T-helper 2 cell (primary cell): ENCODE data around the gene ZNF277.

Source experiments
- DNase-seq, 5 experiments: peaks; one replicate each; pipeline versions ENCODE4 v3.0.0 to v3.0.0-alpha.2; 2012 to 2022

ZNF277 gene

DNA sequence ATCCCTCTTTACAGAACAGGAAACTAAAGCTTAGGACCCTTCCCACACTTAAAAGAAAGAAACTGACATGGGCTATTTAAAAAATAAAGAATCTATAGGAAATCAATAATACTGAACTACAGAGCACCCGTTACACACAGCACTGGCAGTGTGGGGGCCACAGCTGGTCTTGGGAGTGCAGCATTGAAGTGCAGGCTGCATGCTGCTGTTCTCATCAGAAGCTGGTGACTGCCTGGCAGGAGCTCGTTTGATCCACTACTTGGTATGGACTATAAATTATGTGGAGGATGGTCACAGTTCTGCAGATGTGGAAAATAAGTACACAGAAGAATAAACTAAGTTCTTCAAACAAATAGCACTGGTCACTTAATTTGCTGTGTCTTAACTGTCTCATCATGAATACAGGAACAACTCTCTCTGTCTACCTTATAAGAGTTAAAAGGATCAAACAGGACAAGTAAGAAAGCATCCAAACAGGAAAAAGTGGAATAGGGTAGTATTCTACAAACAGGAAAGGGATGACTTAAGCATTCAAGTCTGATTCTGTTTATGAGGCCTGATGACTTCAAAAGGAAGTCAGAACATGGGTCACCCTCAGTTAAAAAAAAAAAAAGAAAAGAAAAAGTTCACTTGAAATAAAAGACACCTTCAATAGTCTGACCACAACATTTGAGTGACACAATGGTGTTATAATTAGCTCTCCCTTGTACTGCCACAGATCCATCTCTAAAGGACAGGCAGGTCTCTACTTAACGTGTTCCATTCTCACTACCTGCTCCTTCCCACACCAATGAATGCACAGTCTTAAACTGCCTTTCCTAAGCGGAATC, 21.3 kb upstream of the ZNF277 start:
- DNase-seq = no peak

DNA sequence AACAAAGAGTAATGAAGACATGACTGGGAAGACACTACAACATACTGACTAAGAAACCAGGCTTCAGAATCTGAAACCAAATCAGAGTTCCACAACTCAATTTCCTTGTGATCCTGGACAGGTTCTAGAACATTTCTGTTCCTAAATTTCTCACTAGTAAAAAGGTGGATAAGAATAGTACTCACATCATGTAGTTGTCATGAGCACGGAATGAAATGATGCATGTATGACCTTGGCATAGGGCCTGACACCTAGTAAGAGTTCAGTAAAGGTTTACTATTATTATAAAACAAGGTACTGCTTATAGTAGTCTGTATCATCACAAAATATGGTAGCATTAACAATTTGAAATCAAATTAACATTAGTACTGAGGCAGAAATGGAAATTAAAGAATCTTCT, 20.2 kb upstream of the ZNF277 start:
- no peak for DNase-seq

DNA sequence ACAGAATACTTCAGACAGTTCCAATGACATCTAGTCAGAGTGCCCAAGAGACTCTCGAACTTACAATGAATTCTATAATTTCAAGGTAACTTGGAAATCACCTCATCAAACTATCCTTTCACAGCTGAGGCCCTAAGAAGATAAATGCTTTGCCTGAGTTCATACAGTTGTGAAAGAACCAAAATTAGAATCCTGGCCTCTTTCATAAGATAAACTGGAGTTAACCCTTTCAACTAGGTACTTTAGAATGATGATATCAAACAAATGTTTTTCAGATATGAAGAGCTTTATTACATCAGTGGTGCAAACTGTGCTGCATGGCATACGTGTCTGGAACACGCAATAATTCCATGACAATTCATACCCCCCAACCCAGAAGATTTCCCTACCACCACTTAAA, 18.2 kb upstream of the ZNF277 start:
- no peak for DNase-seq

DNA sequence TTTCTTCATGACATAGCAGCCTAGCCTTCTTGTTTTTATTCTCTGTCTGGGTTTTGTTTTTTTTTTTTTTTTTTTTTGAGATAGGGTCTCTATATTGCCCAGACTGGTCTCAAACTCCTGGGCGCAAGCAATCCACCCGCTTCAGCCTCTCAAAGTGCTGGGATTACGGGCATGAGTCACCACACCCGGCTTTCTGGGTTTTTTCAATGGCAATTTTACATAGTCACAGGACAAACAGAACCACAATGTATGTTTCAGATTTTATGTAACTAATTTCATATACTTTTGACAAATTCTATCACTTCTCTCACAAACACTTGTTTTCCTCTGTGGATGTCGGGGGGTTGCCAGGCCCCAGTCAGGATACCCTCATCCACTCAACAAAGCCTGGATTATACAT, 16.8 kb upstream of the ZNF277 start:
- no peak for DNase-seq

DNA sequence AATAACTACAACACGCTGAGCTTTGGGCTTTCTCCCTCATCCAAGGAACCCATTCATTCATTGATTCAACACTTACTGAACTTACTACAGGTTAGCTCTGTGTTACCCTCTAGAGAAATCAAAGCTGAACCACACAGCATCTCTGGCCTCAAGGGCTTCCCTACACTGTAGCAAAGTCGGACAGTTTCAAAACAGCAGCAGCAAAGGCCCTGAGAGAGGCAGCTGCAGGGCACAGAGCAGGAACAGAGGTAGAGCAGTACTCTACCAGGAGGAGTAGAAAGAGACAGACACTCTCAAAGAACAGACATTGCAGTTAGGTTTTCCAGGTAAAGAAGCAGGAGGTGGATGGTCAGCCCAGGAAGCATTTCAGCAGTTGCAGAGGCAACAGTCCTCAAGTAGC, 16.4 kb upstream of the ZNF277 start:
- no peak for DNase-seq

DNA sequence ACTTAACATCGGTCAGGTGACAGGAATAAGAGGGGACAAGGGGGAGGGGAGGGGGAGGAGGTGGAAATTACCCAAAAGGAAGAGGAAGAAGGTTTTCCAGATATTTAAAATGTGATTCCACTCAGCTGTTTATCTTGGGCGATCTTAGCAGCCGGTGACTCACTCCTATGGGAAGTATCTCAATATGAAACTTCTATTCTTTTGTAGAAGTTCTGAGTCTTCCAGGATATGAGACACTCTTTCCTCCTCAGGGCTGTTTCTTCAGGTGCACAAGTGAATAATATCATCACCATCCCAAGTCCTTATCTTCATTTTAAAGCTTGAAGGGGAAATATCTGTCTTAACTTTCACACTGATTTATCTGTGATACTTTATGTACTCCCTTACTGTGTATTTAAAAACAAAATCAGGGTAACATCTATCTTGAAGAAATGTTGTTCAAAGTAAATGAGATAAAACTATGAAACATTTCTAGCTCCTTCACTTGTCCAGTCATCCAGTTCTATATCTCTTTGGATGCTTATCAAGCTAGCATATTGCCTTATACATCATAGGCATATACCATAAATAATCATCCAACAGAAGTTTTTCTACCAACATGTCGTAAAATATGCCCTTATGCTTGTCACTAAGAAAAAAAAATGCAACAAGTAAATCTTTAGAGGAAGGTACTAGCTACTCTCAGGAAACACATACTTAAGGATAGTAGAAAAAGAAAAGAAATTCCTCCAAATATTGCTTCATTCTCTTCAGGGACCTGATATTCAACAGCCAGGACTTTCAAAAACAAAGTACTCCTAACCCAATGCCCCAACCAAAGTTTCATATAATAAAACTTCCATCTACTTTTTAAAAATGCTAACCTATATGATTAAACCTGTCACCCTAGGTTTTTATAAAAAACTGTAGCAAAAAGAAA, 14.0 kb upstream of the ZNF277 start:
- DNase-seq = no peak

DNA sequence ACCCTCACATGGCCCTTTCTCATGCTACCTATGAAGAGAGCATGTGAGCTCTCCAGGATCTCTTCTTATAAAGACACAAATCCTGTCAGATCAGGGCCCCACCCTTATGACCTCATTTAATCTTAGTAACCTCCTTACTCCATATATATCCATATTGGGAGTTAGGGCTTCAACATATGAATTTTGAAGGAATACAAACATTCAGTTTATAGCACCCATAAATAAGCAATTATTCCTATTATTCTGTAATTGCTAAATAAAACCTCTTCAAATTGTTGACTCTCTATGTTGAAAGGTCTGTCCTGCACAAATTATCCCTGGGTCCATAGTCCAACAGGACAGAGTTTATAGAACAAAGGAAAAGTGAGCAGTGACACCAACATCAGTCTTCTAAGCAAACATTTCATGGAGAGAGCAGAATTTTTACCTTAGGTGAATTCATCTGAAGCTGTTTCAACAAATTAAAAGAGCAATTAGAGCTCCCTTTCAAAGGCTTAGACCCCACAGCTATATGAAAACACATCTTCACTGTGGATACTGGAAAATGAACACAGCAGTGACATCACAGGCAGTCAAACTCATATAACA, 12.5 kb upstream of the ZNF277 start:
- no peak for DNase-seq

DNA sequence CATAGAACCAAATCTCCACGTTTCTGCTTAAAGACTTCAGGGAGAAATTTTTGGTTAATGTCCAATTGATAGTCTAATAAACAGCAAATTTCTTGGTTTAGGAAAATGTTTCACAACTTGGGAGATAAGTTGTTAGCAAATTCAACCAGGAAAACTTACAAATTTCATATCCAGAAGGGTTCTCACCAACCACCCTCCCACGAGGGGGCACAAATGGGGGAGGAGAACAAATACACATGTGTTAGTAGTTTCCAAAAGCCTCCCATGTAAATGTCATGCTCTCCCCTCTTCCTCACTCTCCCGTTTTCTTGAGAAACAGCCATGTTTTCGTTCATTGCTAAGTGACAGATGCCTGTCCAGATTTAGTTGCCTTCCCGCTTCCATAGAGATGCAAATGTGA, 10.8 kb upstream of the ZNF277 start:
- DNase-seq = no peak

DNA sequence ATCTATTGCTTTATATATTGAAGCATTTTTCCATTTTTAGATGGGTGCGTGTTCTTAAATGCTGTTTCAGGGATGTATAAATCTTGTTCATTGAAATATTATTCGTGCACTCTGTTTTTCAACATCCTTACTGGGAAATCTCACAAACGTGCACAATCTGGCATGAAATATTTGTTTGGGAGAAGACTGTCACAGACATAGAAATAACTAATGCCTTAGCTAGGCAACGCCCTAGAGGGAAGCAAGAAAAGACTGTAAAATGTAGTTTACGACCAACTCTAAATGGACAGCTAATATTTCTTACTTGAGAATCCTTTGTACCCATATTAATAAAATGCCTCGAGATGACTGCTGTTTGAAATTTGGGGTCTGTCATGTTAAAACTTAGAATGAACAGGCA, 9.2 kb upstream of the ZNF277 start:
- no peak for DNase-seq

DNA sequence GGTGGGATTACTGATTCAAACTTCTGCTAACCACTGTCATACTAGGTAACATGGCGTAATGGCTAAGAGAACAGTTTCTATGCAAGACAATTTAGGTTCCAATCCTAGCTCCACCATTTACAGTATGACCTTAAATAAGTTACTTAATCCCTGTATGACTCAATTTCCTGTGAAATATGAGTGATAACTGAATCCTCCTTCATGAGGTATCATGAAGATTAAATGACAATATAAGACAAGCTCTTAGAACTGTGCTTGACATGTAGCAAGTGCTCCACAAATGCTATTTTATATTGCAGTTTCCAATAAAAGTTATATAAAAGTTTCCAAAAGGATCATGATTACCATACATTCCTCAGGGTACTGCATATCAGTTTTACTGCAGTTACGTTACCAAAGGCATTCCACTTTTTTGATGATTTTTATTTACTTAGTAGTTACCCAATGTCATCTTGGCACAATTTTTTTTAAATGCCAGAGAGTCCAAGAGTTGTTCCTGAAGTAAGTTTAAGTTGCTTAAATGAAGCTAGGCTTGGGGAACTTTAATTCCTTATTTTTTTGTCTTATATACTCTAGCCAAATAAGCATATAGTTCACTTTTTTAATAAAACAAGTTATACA, 7.3 kb upstream of the ZNF277 start:
- DNase-seq = peak in 1 of 5 experiments; percentile 50

DNA sequence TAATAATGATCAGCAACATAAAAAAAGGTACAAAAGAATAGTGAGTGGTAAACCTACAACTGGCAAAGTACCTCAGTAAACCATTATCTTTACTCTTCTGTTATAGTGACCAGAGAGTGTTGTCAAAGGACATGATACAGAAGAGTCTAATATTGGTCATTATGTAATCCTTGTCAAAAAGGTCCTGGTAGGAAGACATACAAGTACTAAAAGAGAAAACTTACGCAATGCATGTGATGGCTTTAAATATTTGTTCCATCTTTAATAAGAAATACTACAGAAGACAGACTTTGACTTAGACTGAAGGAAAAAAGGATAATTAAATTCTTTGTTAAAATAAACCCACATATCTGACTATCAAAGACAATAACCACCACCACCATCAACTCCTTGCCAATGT, 6.8 kb upstream of the ZNF277 start:
- no peak for DNase-seq

DNA sequence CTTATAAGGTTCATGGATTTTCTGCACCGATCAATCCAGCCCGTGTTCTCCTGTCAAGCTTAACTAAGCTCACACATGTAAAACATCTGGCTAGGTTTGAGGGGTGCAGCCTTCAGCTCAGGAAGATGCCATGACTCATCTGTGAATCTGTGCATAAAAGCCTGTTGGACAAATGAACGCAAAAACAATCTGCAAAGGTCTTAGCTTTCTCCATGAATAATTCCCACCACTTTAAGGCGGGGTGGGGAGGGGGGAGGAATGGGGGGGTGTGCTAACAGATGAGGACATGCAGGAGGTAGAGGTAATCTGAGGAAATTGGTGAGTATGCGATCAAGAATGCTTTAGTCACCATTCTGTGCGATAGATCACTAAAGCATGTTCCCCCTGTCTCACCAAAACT, 5.1 kb upstream of the ZNF277 start:
- DNase-seq = no peak

DNA sequence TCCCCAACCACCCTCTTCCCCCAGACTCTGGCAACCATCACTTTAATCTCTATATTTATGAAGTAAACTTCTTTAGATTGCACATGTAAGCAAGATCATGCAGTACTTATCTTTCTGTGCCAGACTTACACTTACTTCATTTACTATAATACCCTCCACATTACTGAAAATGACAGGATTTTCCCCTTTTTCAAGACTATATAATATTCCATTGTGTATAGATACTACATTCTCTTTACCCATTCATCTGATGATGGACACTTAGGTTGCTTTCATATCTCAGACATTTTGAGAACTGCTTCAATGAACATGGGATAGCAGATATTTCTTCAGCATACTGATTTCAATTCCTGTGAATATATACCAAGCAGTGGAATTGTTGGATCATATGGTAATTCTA, 4.7 kb upstream of the ZNF277 start:
- DNase-seq = no peak

DNA sequence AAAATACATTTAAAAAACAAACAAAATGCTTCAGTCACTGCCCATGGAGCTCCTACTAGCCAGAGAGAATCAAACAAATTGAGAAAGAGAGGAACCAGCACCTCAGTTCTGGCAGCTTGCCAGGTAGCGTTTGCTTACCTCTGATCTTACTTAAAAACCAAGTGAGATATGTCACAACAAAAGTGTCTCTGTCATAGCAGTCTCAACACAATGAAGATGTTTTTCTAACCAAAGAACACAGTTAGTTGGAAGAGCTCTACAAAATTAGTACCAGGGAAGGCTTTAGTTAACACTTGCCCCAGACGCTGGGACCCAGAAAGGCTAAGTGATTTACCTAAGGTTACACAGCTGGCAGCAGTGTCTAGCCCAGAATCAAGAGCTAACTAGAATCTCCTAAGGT, 3.7 kb upstream of the ZNF277 start:
- DNase-seq = peak in 1 of 5 experiments; percentile 41

DNA sequence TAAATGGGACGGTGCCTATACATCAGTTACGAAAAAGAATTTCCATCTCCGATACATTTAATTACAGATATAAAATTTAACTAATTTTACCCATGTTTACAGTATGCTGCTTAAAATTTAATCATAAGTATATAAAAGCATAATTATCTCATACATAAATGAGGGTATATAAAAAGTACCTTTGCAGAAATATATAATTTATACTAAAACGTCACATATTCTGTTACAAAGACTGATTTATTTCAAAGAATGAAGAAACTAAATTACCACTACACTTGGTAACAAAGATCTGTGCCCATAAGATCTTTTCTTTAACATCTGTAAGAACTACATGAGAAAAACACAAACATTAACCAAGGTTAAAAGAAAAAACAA, 3.1 kb upstream of the ZNF277 start:
- no peak for DNase-seq

DNA sequence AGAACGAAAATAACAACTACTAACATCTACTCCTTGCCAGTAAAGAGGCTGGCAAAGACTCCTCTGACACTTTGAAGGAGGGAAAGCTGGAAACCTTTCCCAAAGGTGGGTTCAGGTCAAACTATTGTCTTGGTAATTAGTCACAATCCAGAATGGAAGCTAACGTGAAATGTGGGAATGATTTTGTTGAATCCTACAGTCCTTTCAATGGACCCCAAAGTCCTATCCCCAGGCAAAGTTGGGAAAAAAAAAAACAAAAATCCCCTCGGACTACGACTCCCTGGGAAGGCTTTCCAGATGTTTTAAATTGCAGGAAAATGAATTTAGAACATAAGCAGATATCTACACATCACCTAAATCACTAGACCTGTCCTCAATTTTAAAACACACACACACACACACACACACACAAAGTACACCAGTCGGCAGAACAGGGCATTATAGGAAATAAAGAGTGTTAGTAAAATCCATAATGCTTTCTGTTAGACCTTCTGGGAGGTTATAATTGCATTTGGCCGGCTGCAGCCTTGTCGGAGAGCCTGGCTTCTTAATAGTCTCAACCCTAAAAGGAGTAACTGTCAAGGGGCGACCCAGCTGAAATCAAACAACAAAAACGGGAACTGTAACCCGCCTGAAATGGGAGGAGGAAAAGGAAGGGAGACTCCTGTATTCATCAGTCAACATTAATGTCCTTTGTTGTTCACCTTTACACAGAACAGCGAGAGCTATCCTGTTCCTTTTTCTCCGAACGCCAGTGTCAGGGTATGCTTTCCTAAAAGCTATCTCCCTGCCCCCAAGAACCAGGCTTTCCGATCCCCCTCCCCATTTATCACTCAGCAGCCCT, 1.8 kb upstream of the ZNF277 start:
- DNase-seq = peak in 2 of 5 experiments; percentile 3 to 36

DNA sequence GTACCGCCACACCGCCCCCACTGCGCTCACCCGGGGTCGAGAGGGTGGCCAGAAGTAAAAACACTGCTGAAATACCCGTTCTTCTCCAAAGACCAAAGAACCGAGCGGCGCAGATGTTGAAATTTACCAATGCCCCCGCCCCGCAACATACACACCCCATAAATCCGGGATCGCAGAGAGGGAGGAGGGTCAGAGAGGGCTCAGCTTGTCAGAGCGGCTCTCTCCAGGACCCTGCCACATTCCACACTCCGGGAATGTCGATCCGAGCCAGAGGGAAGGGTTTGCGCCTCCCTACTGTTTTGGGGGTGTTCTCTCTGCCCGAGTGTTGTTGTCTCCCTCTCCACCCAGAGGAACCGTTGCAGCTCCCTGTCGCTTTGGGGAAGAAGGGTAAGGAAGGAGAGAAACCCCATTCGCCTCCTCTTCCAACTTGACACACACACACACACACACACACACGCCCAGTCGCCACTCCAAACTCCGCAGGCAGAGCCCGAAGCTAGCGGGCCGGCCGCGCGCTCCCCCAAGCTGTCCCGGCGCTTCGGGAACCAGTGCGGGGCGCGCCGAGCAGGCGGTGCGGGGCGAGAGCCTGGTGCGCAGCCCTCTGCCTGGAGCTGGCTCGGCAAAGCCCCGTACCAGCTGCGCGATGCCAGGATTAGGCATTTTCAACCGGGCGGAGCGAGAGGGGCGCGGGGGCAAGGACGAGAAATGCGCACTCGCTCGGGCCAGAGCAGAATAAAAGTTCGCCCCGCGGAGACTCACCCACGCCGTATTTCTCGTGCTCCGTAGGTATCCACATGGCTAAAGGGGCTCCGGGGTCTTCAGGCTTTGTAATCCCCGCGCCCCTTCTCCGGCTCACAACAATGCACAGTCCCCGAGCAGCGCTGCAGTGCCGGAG, 905 bp upstream of the ZNF277 start:
- peak in 4 of 5 experiments; percentile 16 to 43 (median 24) for DNase-seq

DNA sequence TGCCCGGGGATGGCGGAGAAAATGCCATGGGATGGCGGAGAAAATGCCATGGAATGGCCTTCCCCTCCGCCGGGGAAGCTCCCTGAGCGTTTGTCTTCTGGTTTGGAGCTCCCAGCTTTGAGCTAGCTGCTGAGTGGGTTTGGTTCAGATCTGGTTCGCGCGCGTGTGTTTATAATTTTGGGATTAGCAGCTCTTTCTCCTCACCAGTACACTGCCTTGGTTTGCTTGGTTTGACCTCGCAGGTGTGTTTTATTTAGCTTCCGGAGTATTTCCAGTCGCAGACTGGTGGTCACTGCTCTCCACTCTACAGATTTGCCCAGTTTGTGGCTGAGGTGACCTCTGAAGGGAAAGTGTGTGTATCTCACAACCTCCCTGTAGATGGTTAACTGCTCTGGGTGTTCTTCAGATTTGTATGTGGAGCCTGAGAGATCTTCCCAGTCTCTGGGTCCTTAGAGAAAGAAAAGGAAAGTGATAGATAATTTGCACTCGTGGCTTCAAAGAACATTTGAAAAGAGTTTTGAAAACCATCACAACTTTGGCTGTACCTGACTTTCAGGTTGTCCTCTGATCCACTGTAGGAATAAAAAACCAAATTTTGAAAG, 597 bp downstream of the ZNF277 start:
- DNase-seq = peak in 1 of 5 experiments; percentile 4

DNA sequence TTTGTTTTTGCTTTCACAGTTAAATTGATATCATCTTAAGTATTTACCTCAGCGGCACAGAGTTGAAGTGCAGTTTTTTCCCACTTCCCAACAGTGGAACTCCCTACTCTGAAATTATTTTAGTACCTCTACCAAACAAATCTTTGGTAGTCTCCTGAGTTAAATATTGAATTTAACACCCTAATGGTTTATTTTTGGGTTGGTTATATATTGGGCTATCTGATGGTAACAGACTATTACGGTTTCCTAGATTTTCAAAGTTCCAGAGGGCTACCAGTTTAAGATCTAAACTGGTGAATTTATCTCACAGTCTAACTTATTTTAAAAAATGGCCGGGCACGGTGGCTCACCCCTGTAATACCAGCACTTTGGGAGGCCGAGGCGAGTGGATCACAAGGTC, 1.3 kb downstream of the ZNF277 start:
- no peak for DNase-seq

DNA sequence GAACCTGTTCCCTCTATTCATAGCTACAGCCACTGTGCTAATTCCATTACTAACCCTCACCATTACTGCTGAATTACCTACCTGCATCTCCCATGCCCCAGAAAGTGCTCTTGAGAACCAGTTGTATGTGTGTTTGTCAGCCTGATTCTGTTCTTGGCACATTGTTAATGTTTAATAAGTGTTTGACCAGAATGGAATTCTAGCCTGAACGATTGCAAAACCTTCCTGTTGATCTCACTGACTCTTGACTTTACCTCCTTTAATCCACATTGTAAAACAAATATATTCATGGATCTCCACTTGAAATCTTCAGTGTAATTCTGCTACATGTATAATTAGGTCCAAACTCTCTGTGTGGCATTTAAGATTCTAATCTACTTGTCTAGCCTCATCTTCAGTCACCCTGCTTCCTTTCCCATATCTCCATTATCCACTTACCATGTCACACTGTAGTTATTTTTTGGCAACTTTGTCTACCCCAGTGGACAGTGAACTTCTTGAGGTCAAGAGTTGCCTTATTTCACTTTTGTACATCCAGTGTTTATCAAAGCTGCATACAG, 4.9 kb downstream of the ZNF277 start:
- DNase-seq = no peak
